ENCODE data around the gene HDAC11. TPM values are rescaled to one million over a fixed set of nuclear protein-coding genes. Genes with fewer than 3 reads are reported as not detected.

Gene HDAC11
- total and polyA plus RNA-seq, 2 of the 13 experiments (the other 11 are each of a cell fraction or from before 2014, with no cell fraction given), result 13.7 to 33.1 TPM

DNA sequence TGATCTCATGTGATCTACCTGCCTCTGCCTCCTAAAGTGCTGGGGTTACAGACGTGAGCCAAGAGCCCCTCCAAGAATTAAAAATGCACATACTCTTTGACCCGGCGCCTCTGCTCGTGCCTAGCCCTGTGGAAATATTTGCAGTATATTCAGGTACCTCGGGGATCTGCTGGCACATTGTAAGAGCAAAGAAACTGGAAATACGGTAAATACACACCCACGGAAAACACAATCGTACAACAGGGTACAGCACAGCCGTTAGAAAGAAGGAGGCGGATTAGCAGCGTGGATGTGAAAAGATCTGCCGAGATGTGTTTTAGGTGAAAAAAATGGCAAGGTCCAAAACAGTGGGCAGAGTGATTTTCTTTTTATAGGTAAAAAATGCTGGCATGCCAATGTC is 6.1 kb upstream of the HDAC11 start:
- TF ChIP-seq ZNF776 (CRISPR knock-in tag; IDR thresholded peaks at IDR 0.05) (no peak), HOXA7 (CRISPR knock-in tag; IDR thresholded peaks at IDR 0.05) (no peak), ZNF768 (CRISPR knock-in tag; IDR thresholded peaks at IDR 0.05) (no peak), GFI1 (CRISPR knock-in tag; IDR thresholded peaks at IDR 0.05; ENCODE audit: borderline replicate concordance) (no peak), ZFP1 (CRISPR knock-in tag; IDR thresholded peaks at IDR 0.05) (no peak), BCL6 (CRISPR knock-in tag; IDR thresholded peaks at IDR 0.05) (no peak), JUNB (CRISPR knock-in tag; IDR thresholded peaks at IDR 0.05; ENCODE audit: borderline replicate concordance) (no peak), ZNF225 (CRISPR knock-in tag; IDR thresholded peaks at IDR 0.05) (no peak), ZBTB1 (CRISPR knock-in tag; IDR thresholded peaks at IDR 0.05; ENCODE audit: borderline replicate concordance) (no peak), ZMYM2 (CRISPR knock-in tag; IDR thresholded peaks at IDR 0.05) (no peak), ZNF138 (CRISPR knock-in tag; IDR thresholded peaks at IDR 0.05; ENCODE audit: low read depth) (no peak), SNAPC2 (CRISPR knock-in tag; IDR thresholded peaks at IDR 0.05) (no peak), GABPB1 (CRISPR knock-in tag; IDR thresholded peaks at IDR 0.05) (no peak), PHF5A (CRISPR knock-in tag; IDR thresholded peaks at IDR 0.05; ENCODE audit: low read depth, unreplicated experiment) (no peak)
- TF ChIP-seq, protein P1, sequence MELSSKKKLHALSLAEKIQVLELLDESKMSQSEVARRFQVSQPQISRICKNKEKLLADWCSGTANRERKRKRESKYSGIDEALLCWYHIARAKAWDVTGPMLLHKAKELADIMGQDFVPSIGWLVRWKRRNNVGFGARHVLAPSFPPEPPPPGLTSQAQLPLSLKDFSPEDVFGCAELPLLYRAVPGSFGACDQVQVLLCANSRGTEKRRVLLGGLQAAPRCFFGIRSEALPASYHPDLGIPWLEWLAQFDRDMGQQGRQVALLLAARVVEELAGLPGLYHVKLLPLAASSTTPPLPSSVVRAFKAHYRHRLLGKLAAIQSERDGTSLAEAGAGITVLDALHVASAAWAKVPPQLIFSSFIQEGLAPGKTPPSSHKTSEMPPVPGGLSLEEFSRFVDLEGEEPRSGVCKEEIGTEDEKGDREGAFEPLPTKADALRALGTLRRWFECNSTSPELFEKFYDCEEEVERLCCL (CRISPR knock-in tag; IDR thresholded peaks at IDR 0.05; ENCODE audit: borderline replicate concordance), result no peak
- TF ChIP-seq, protein P2, sequence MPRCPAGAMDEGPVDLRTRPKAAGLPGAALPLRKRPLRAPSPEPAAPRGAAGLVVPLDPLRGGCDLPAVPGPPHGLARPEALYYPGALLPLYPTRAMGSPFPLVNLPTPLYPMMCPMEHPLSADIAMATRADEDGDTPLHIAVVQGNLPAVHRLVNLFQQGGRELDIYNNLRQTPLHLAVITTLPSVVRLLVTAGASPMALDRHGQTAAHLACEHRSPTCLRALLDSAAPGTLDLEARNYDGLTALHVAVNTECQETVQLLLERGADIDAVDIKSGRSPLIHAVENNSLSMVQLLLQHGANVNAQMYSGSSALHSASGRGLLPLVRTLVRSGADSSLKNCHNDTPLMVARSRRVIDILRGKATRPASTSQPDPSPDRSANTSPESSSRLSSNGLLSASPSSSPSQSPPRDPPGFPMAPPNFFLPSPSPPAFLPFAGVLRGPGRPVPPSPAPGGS (CRISPR knock-in tag; IDR thresholded peaks at IDR 0.05), result no peak
- TF ChIP-seq, protein P3, sequence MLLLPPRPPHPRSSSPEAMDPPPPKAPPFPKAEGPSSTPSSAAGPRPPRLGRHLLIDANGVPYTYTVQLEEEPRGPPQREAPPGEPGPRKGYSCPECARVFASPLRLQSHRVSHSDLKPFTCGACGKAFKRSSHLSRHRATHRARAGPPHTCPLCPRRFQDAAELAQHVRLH (CRISPR knock-in tag; IDR thresholded peaks at IDR 0.05; ENCODE audit: borderline replicate concordance, low read depth), result no peak
- TF ChIP-seq, protein P4, sequence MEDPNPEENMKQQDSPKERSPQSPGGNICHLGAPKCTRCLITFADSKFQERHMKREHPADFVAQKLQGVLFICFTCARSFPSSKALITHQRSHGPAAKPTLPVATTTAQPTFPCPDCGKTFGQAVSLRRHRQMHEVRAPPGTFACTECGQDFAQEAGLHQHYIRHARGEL (CRISPR knock-in tag; IDR thresholded peaks at IDR 0.05), result no peak
- TF ChIP-seq, protein P5, sequence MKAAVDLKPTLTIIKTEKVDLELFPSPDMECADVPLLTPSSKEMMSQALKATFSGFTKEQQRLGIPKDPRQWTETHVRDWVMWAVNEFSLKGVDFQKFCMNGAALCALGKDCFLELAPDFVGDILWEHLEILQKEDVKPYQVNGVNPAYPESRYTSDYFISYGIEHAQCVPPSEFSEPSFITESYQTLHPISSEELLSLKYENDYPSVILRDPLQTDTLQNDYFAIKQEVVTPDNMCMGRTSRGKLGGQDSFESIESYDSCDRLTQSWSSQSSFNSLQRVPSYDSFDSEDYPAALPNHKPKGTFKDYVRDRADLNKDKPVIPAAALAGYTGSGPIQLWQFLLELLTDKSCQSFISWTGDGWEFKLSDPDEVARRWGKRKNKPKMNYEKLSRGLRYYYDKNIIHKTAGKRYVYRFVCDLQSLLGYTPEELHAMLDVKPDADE (CRISPR knock-in tag; IDR thresholded peaks at IDR 0.05), result no peak
- intact Hi-C loops (cut with micrococcal nuclease; ENCODE audit: unreplicated experiment), result no loop called here
- no TSS peak for BruUV-seq (replicated peaks)
- FAIRE-seq, result no peak
- no peaks in the 10 kb centered on the region for H4K20me1 ChIP-seq (ENCODE audit: insufficient read depth, low read length)
- no peak overlapping the region for H3K27ac ChIP-seq (ENCODE audit: extremely low read length, insufficient read depth, low read length)
- no peak overlapping the region for H3K9ac ChIP-seq (ENCODE audit: insufficient read depth, low read depth, low read length)
- ATAC-seq, result no peak
- no peaks in the 10 kb centered on the region for H3K36me3 ChIP-seq (replicated peaks in 1 of 2; ENCODE audit: control insufficient read depth in 1 of 2, insufficient read depth in 2 of 2, low read length in 2 of 2)
- H3K9me3 ChIP-seq (ENCODE audit: low read length), result no peaks in the 10 kb centered on the region
- no peak overlapping the region for H2AFZ ChIP-seq (ENCODE audit: low read length)
- DNase-seq (ENCODE audit: low spot score), result no peak
- ChIA-PET POLR2A (no interaction called here), CTCF (ENCODE audit: low intra/inter-chr PET ratio, low total read pairs) (no interaction called here)
- H3K4me3 ChIP-seq (replicated peaks in 1 of 3; ENCODE audit: insufficient read depth in 1 of 3, low read depth in 2 of 3, low read length in 3 of 3), result no peak overlapping the region
- no peak overlapping the region for H3K4me2 ChIP-seq (ENCODE audit: low read depth, low read length)
- in situ Hi-C loops (cut with HindIII; ENCODE audit: extremely low pct_ligation_motif_present, low pct_unique_long_range_greater_than_20kb), result no loop called here
- H3K27me3 ChIP-seq (ENCODE audit: control insufficient read depth in 1 of 2, insufficient read depth in 2 of 2, low read length in 2 of 2), result no peaks in the 10 kb centered on the region
- H3K4me1 ChIP-seq (ENCODE audit: insufficient read depth, low read length), result peaks cover 98% of the 10 kb centered on the region
- WGBS (ENCODE audit: low lambda C conversion rate), result 89% methylated on average over 12 of the region's 12 CpGs
- peaks cover 5% of the 10 kb centered on the region for H3K79me2 ChIP-seq (ENCODE audit: insufficient read depth, low read length)

Data from HepG2 (cell line).